ENCODE data around the gene HOXC6. TPM values are rescaled to one million over a fixed set of nuclear protein-coding genes. Genes with fewer than 3 reads are reported as not detected.

HOXC6 gene
- total and polyA plus RNA-seq, 9 of the 15 experiments (the other 6 are each of a cell fraction or from before 2014, with no cell fraction given) = 0.06 to 4.0 (median 1.4) TPM

DNA sequence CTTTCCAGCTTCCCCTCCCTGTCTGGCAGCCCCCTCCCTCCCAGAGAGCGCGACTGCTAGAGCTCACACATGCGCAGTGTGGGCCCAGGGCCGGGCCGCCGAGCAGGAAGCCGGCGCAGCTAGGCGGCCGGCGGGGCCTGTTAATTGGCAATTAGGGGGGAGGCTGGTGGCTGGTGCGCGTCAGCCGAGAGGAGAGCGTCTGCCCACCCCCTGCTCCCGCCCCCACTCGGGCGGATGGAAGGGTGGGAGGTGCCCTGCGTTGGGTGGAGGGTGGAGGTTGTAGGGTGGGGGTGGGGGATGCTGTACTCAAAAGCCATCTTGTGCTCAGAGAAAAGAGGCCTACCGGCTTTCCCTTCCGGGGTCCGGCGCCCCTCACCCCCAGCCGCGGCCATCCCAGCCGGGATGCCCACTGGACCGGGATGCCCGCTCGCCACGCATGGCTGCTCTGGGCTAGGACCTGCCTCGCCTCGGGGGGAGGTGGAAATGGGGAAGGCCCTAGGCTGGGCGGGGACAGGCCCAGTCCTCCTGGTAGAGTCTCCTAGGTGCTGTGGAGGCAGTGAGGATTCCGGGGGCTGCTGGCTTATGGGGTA is 10.3 kb upstream of the HOXC6 start (continued):
- TF ChIP-seq BRD4 (IDR thresholded peaks at IDR 0.05) (0 out of 2 replicates have a peak, but pooled peaks have one; percentile 89), POLR2AphosphoS5 (IDR thresholded peaks at IDR 0.05; ENCODE audit: control insufficient read depth, insufficient read depth, low read depth, low read length) (peak; percentile 83), CREB5 (CRISPR knock-in tag; IDR thresholded peaks at IDR 0.05) (no peak), GTF2B (IDR thresholded peaks at IDR 0.05; ENCODE audit: extremely low read depth, insufficient read length) (no peak), GATAD2A (IDR thresholded peaks at IDR 0.05) (no peak), MEIS2 (IDR thresholded peaks at IDR 0.05; ENCODE audit: partially characterized antibody) (peak; percentile 74), PRMT5 (CRISPR knock-in tag; IDR thresholded peaks at IDR 0.05) (no peak), E2F5 (CRISPR knock-in tag; IDR thresholded peaks at IDR 0.05) (no peak), LCOR (CRISPR knock-in tag; IDR thresholded peaks at IDR 0.05) (no peak), MIER1 (IDR thresholded peaks at IDR 0.05; ENCODE audit: low read depth) (no peak), ZBTB5 (IDR thresholded peaks at IDR 0.05) (no peak), ILK (tag; IDR thresholded peaks at IDR 0.05; ENCODE audit: borderline replicate concordance, low read depth) (no peak), DACH1 (IDR thresholded peaks at IDR 0.05; ENCODE audit: partially characterized antibody) (no peak), RNF2 (IDR thresholded peaks at IDR 0.05) (peak; percentile 32), ILF3 (IDR thresholded peaks at IDR 0.05; ENCODE audit: borderline replicate concordance) (no peak), PTRF (tag; IDR thresholded peaks at IDR 0.05) (no peak), STAG1 (CRISPR knock-in tag; IDR thresholded peaks at IDR 0.05; ENCODE audit: borderline replicate concordance) (no peak), WHSC1 (IDR thresholded peaks at IDR 0.05; ENCODE audit: low read length) (no peak), HCFC1 (IDR thresholded peaks at IDR 0.05; ENCODE audit: low read depth, low read length) (no peak)
- TF ChIP-seq, protein P1, sequence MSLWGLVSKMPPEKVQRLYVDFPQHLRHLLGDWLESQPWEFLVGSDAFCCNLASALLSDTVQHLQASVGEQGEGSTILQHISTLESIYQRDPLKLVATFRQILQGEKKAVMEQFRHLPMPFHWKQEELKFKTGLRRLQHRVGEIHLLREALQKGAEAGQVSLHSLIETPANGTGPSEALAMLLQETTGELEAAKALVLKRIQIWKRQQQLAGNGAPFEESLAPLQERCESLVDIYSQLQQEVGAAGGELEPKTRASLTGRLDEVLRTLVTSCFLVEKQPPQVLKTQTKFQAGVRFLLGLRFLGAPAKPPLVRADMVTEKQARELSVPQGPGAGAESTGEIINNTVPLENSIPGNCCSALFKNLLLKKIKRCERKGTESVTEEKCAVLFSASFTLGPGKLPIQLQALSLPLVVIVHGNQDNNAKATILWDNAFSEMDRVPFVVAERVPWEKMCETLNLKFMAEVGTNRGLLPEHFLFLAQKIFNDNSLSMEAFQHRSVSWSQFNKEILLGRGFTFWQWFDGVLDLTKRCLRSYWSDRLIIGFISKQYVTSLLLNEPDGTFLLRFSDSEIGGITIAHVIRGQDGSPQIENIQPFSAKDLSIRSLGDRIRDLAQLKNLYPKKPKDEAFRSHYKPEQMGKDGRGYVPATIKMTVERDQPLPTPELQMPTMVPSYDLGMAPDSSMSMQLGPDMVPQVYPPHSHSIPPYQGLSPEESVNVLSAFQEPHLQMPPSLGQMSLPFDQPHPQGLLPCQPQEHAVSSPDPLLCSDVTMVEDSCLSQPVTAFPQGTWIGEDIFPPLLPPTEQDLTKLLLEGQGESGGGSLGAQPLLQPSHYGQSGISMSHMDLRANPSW (CRISPR knock-in tag; IDR thresholded peaks at IDR 0.05) = no peak
